Measurements from ENCODE around the gene ACOT11. TPM values are rescaled to one million over a fixed set of nuclear protein-coding genes. Genes with fewer than 3 reads are reported as not detected.

Gene ACOT11
- total and polyA plus RNA-seq, 4 donors, result 6.4 to 20.9 (median 12.4) TPM

- ATAC-seq (ENCODE audit: low FRiP score), result no peak
- Histone ChIP-seq H3K36me3 (ENCODE audit: control insufficient read depth in 1 of 2, insufficient read depth in 2 of 2, low read length in 1 of 2) (no peaks in the 10 kb centered on the region), H3K27me3 (ENCODE audit: control insufficient read depth in 1 of 2, insufficient read depth in 2 of 2, low read length in 1 of 2) (no peaks in the 10 kb centered on the region), H3K4me3 (ENCODE audit: low read length in 2 of 2) (no peak overlapping the region), H3K4me1 (ENCODE audit: control insufficient read depth in 1 of 2, insufficient read depth in 2 of 2, low read length in 2 of 2) (peaks cover 0 to 2% of the 10 kb centered on the region in 2 donors), H3K9me3 (ENCODE audit: control insufficient read depth, low read length) (no peaks in the 10 kb centered on the region), H3K27ac (ENCODE audit: low read depth in 1 of 2, low read length in 2 of 2) (no peak overlapping the region)
- DNase-seq, result no peak
- WGBS, 2 donors, result 44 to 51% methylated on average over 2 of the region's 2 CpGs
- intact Hi-C loops (cut with DNase I), result loop anchor here (5.0 kb wide), 2 partner anchors 37 to 63 kb away; partner anchors contain the start of gene ACOT11 (in 2 of the 2)
Measured at GRCh38 chr1:54583871-54584270, 35.8 kb downstream of the ACOT11 start.

- no peaks in the 10 kb centered on the region for H3K9me3 ChIP-seq (ENCODE audit: control insufficient read depth, low read length)
- no peak for ATAC-seq (ENCODE audit: low FRiP score)
- H3K27ac ChIP-seq (ENCODE audit: low read depth in 1 of 2, low read length in 2 of 2), result no peak overlapping the region
- intact Hi-C loops (cut with DNase I), result loop anchor here (5.0 kb wide), 2 partner anchors 37 to 63 kb away; partner anchors contain the start of gene ACOT11 (in 2 of the 2)
- 96 to 97% methylated on average over 17 of the region's 17 CpGs for WGBS, 2 donors
- peaks cover 0 to 2% of the 10 kb centered on the region in 2 donors for H3K4me1 ChIP-seq (ENCODE audit: control insufficient read depth in 1 of 2, insufficient read depth in 2 of 2, low read length in 2 of 2)
- H3K4me3 ChIP-seq (ENCODE audit: low read length in 2 of 2), result no peak overlapping the region
- DNase-seq, result no peak
- H3K36me3 ChIP-seq (ENCODE audit: control insufficient read depth in 1 of 2, insufficient read depth in 2 of 2, low read length in 1 of 2), result no peaks in the 10 kb centered on the region
- no peaks in the 10 kb centered on the region for H3K27me3 ChIP-seq (ENCODE audit: control insufficient read depth in 1 of 2, insufficient read depth in 2 of 2, low read length in 1 of 2)
Measured at GRCh38 chr1:54584575-54584974, 36.5 kb downstream of the ACOT11 start.

GRCh38 chr1:54585181-54586066, 37.4 kb downstream of the ACOT11 start:
- intact Hi-C loops (cut with DNase I), result no loop called here
- WGBS, 2 donors, result 95 to 96% methylated on average over 15 of the region's 15 CpGs
- Histone ChIP-seq H3K27ac (ENCODE audit: low read depth in 1 of 2, low read length in 2 of 2) (no peak overlapping the region), H3K9me3 (ENCODE audit: control insufficient read depth, low read length) (no peaks in the 10 kb centered on the region), H3K4me3 (ENCODE audit: low read length in 2 of 2) (no peak overlapping the region), H3K27me3 (ENCODE audit: control insufficient read depth in 1 of 2, insufficient read depth in 2 of 2, low read length in 1 of 2) (no peaks in the 10 kb centered on the region), H3K4me1 (ENCODE audit: control insufficient read depth in 1 of 2, insufficient read depth in 2 of 2, low read length in 2 of 2) (peaks cover 0 to 2% of the 10 kb centered on the region in 2 donors), H3K36me3 (ENCODE audit: control insufficient read depth in 1 of 2, insufficient read depth in 2 of 2, low read length in 1 of 2) (no peaks in the 10 kb centered on the region)
- DNase-seq, result no peak
- no peak for ATAC-seq (ENCODE audit: low FRiP score)

GRCh38 chr1:54588377-54588776, 40.3 kb downstream of the ACOT11 start:
- WGBS, 2 donors, result 87 to 89% methylated on average over 2 of the region's 2 CpGs
- intact Hi-C loops (cut with DNase I), result no loop called here
- H3K27me3 ChIP-seq (ENCODE audit: control insufficient read depth in 1 of 2, insufficient read depth in 2 of 2, low read length in 1 of 2), result no peaks in the 10 kb centered on the region
- DNase-seq (no peak), ATAC-seq (ENCODE audit: low FRiP score) (no peak)
- H3K27ac ChIP-seq (ENCODE audit: low read depth in 1 of 2, low read length in 2 of 2), result no peak overlapping the region
- H3K9me3 ChIP-seq (ENCODE audit: control insufficient read depth, low read length), result no peaks in the 10 kb centered on the region
- H3K4me3 ChIP-seq (ENCODE audit: low read length in 2 of 2), result no peak overlapping the region
- no peaks in the 10 kb centered on the region for H3K4me1 ChIP-seq (ENCODE audit: control insufficient read depth in 1 of 2, insufficient read depth in 2 of 2, low read length in 2 of 2)
- no peaks in the 10 kb centered on the region for H3K36me3 ChIP-seq (ENCODE audit: control insufficient read depth in 1 of 2, insufficient read depth in 2 of 2, low read length in 1 of 2)

- Histone ChIP-seq H3K36me3 (ENCODE audit: control insufficient read depth in 1 of 2, insufficient read depth in 2 of 2, low read length in 1 of 2) (peaks cover 0 to 5% of the 10 kb centered on the region in 2 donors), H3K27ac (ENCODE audit: low read depth in 1 of 2, low read length in 2 of 2) (no peak overlapping the region), H3K9me3 (ENCODE audit: control insufficient read depth, low read length) (no peaks in the 10 kb centered on the region), H3K4me1 (ENCODE audit: control insufficient read depth in 1 of 2, insufficient read depth in 2 of 2, low read length in 2 of 2) (no peaks in the 10 kb centered on the region), H3K27me3 (ENCODE audit: control insufficient read depth in 1 of 2, insufficient read depth in 2 of 2, low read length in 1 of 2) (no peaks in the 10 kb centered on the region), H3K4me3 (ENCODE audit: low read length in 2 of 2) (no peak overlapping the region)
- intact Hi-C loops (cut with DNase I), result no loop called here
- ATAC-seq (ENCODE audit: low FRiP score), result no peak
- no peak for DNase-seq
- 91 to 93% methylated on average over 5 of the region's 5 CpGs for WGBS, 2 donors
Measured at GRCh38 chr1:54591127-54591756, 43.2 kb downstream of the ACOT11 start.

GRCh38 chr1:54593571-54594160, 45.6 kb downstream of the ACOT11 start:
- intact Hi-C loops (cut with DNase I), result no loop called here
- no peaks in the 10 kb centered on the region for H3K9me3 ChIP-seq (ENCODE audit: control insufficient read depth, low read length)
- no peaks in the 10 kb centered on the region for H3K27me3 ChIP-seq (ENCODE audit: control insufficient read depth in 1 of 2, insufficient read depth in 2 of 2, low read length in 1 of 2)
- H3K36me3 ChIP-seq (ENCODE audit: control insufficient read depth in 1 of 2, insufficient read depth in 2 of 2, low read length in 1 of 2), result peaks cover 3 to 7% of the 10 kb centered on the region in 2 donors
- ATAC-seq (ENCODE audit: low FRiP score) (no peak), DNase-seq (no peak)
- H3K4me3 ChIP-seq (ENCODE audit: low read length in 2 of 2), result no peak overlapping the region
- H3K4me1 ChIP-seq (ENCODE audit: control insufficient read depth in 1 of 2, insufficient read depth in 2 of 2, low read length in 2 of 2), result no peaks in the 10 kb centered on the region
- no peak overlapping the region for H3K27ac ChIP-seq (ENCODE audit: low read depth in 1 of 2, low read length in 2 of 2)
- 93 to 94% methylated on average over 10 of the region's 10 CpGs for WGBS, 2 donors

GRCh38 chr1:54594463-54594862, 46.4 kb downstream of the ACOT11 start:
- intact Hi-C loops (cut with DNase I), result no loop called here
- Histone ChIP-seq H3K27me3 (ENCODE audit: control insufficient read depth in 1 of 2, insufficient read depth in 2 of 2, low read length in 1 of 2) (no peaks in the 10 kb centered on the region), H3K4me3 (ENCODE audit: low read length in 2 of 2) (no peak overlapping the region), H3K4me1 (ENCODE audit: control insufficient read depth in 1 of 2, insufficient read depth in 2 of 2, low read length in 2 of 2) (no peaks in the 10 kb centered on the region), H3K36me3 (ENCODE audit: control insufficient read depth in 1 of 2, insufficient read depth in 2 of 2, low read length in 1 of 2) (peaks cover 3 to 7% of the 10 kb centered on the region in 2 donors), H3K9me3 (ENCODE audit: control insufficient read depth, low read length) (no peaks in the 10 kb centered on the region), H3K27ac (ENCODE audit: low read depth in 1 of 2, low read length in 2 of 2) (no peak overlapping the region)
- ATAC-seq (ENCODE audit: low FRiP score) (no peak), DNase-seq (no peak)
- WGBS, 2 donors, result 95% methylated on average over 16 of the region's 16 CpGs

GRCh38 chr1:54595956-54596498, 48.0 kb downstream of the ACOT11 start:
- no peaks in the 10 kb centered on the region for H3K9me3 ChIP-seq (ENCODE audit: control insufficient read depth, low read length)
- H3K36me3 ChIP-seq (ENCODE audit: control insufficient read depth in 1 of 2, insufficient read depth in 2 of 2, low read length in 1 of 2), result peaks cover 3 to 7% of the 10 kb centered on the region in 2 donors
- no peak overlapping the region for H3K4me3 ChIP-seq (ENCODE audit: low read length in 2 of 2)
- no peak for ATAC-seq (ENCODE audit: low FRiP score)
- no peaks in the 10 kb centered on the region for H3K4me1 ChIP-seq (ENCODE audit: control insufficient read depth in 1 of 2, insufficient read depth in 2 of 2, low read length in 2 of 2)
- 94 to 96% methylated on average over 3 of the region's 3 CpGs for WGBS, 2 donors
- intact Hi-C loops (cut with DNase I), result no loop called here
- H3K27me3 ChIP-seq (ENCODE audit: control insufficient read depth in 1 of 2, insufficient read depth in 2 of 2, low read length in 1 of 2), result no peaks in the 10 kb centered on the region
- H3K27ac ChIP-seq (ENCODE audit: low read depth in 1 of 2, low read length in 2 of 2), result no peak overlapping the region
- DNase-seq, result no peak

Data from aorta (tissue), 5 donors.